PC-3 (cell line): ENCODE measurements around the gene PLOD2.

Source experiments
- CTCF ChIP-seq: fragments of 300-600 bp; sonication (generic); conservative IDR thresholded peaks from 2 replicates; pipeline ENCODE4 v1.5.1; 2017; ENCODE audit warnings: antibody characterized with exemption, low read depth, mild to moderate bottlenecking, low read length
- EZH2 ChIP-seq: fragments of 300-600 bp; sonication (generic); IDR thresholded peaks from one replicate; pipeline ENCODE4 v1.6.1; 2017; ENCODE audit warnings: antibody characterized with exemption, mild to moderate bottlenecking, low read length; ENCODE audit not compliant: unreplicated experiment

- TF ChIP-seq CTCF (no peak), EZH2 (no peak)
These were observed 649 bp upstream of the PLOD2 start for GRCh38 chr3:146161663-146162002.
